ENCODE measurements around the gene FLVCR1.

The FLVCR1 gene

GRCh38 chr1:212942679-212943392 is 84.8 kb downstream of the FLVCR1 start:
- no peak overlapping the region for H3K27ac ChIP-seq
- no peak for DNase-seq (ENCODE audit: low read depth, low spot score)

DNA sequence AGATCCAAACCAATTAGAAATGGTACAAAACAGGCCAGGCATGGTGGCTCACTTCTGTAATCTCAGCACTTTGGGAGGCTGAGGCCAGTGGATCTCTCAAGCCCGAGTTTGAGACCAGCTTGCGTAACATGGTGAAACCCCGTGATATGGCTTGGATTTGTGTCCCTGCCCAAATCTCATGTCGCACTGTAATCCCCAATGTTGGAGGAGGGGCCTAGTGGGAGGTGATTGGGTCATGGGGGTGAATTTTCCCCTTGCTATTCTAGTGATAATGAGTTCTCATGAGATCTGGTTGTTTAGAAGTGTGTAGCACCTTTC is 85.3 kb downstream of the FLVCR1 start:
- no peak for DNase-seq (ENCODE audit: low read depth, low spot score)

DNA sequence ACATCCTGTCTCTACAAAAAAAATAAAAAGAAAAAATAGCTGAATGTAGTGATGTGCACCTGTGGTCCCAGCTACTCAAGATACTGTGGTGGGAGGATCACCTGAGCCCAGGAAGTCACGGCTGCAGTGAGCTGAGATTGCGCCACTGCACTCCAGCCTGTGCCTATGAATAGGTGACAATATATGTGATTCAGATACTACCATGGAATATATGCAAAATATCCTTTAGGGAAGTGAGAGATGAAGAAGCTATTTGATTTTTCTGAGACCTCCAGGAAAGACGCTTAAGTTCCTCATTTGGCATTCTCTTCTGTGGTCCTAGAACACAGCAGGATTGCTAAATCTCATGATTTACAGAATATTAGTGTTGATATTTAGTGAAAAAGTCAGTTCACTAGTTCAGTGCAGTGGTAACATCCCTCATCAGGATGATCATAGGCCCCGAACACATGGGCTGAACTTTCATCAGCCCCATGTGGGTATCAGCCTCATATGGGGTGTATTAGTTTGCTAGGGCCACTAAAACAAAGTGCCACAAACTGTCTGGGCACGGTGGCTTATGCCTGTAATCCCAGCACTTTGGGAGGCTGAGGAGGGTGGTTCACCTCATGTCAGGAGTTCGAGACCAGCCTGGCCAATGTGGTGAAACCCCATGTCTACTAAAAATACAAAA is 86.3 kb downstream of the FLVCR1 start:
- no peak overlapping the region for H3K27ac ChIP-seq
- no peak for DNase-seq (ENCODE audit: low read depth, low spot score)

More for the DNA sequence above, 85.3 kb downstream of the FLVCR1 start:
- H3K27ac ChIP-seq = no peak overlapping the region

DNA sequence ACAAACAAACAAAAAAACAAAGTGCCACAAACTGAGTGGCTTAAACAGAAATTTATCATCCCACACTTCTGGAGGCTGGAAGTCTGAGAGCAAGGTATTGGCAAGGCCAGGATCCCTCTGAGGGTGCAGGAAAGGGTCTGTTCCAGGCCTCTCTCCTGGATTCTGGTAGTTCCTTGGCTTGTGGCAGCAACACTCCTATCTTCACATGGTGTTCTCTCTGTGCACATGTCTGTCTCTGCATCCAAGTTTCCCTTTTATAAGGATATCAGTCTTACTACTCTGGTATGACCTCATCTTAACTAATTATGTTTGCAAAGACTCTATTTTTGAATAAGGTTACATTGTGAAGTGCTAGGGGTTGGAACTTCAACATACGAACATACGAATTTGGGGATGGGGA is 87.0 kb downstream of the FLVCR1 start:
- no peak for DNase-seq (ENCODE audit: low read depth, low spot score)
- H3K27ac ChIP-seq = no peak overlapping the region

DNA sequence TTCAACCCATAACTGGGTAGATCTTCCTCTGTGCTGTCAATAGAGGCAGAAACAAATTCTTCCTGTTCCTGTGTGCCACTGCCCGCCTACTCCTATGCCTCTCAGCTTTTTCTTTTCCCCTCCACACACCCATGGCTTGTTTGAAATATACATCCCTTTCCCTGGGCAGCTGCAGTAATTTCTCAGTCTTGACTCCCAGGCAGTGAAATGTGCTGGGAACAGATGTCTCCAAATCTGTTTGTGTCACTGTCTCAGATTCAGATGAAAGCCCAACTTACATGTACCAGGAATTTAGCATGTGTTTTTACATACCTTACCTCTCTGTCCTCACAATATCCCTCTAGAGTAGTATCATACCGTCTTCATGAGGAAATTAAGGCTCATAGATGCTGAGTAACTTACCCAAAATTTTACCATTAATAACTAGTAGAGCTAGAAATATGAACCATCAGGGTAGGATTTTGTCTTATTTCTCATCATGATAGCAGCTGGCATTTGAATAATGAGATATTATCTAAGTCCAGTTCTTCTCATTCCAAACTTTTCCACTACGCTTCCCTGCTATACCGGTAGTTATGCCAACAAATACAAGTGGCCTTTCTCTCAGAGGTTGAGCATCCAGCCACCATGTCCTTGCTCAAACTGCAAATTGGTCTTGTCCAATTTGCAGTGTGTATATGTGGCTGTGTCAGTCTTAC is 87.5 kb downstream of the FLVCR1 start:
- DNase-seq (ENCODE audit: low read depth, low spot score) = no peak
- no peak overlapping the region for H3K27ac ChIP-seq

DNA sequence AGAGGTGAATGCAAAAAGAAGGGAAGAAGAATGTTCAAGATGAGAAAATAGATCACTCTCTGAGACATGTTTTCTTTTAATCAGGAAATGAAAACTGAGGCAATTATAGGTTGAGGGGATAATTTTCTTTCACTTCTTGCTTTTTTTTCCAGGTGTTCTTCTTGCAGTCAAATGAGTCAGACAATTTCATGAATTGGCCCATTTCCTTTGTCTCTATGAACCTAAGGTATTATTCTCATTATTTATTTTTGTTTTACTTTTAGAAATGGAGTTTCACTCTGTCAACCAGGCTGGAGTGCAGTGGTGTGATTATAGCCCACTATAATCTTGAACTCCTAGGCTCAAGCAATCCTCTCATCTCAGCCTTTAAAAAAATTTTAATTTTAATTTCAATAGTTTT is 88.8 kb downstream of the FLVCR1 start:
- no peak overlapping the region for H3K27ac ChIP-seq
- no peak for DNase-seq (ENCODE audit: low read depth, low spot score)

Measured in epithelial cell of prostate (primary cell).